ENCODE results near the gene NRCAM. TPM values are rescaled to one million over a fixed set of nuclear protein-coding genes. Genes with fewer than 3 reads are reported as not detected.
"Not testable (repeated sequence)": the region's sequence is repeated elsewhere in the genome, so short reads cannot be mapped to it uniquely, and the experiment has no call there.

The NRCAM gene
- total and polyA plus RNA-seq, 2 of the 8 experiments (the other 6 are each of a cell fraction or from before 2014, with no cell fraction given) = 2.7 to 3.8 TPM

- FAIRE-seq; H3K56ac ChIP-seq (replicated peaks; ENCODE audit: insufficient read length, low read depth, low read length); DNase-seq (ENCODE audit: low read depth in 1 of 2, low spot score in 2 of 2); H3K23me2 ChIP-seq (ENCODE audit: low read depth, low read length); H2BK20ac ChIP-seq (ENCODE audit: low read length); H3K9me3 ChIP-seq (ENCODE audit: insufficient read depth in 2 of 2, low read depth in 1 of 2, low read length in 1 of 2); H2AK5ac ChIP-seq (ENCODE audit: low read depth, low read length); H2BK5ac ChIP-seq (ENCODE audit: low read depth, low read length); H3K9ac ChIP-seq (replicated peaks in 1 of 4; ENCODE audit: extremely low read depth in 1 of 4, low read depth in 3 of 4, low read length in 3 of 4); H3K27ac ChIP-seq (ENCODE audit: low read depth, low read length); H4K5ac ChIP-seq (ENCODE audit: insufficient read length, low read depth, low read length); H2BK15ac ChIP-seq (ENCODE audit: low read length); H3K4me2 ChIP-seq (ENCODE audit: insufficient read depth in 1 of 2, low read depth in 2 of 2, low read length in 2 of 2); H3K18ac ChIP-seq (ENCODE audit: extremely low read depth, low read length); H3K4me1 ChIP-seq (replicated peaks in 1 of 4; ENCODE audit: control insufficient read depth in 3 of 4, insufficient read depth in 4 of 4, low read length in 3 of 4); H3K4ac ChIP-seq (replicated peaks; ENCODE audit: insufficient read length, low read depth, low read length); H3K27me3 ChIP-seq (replicated peaks in 1 of 4; ENCODE audit: control insufficient read depth in 3 of 4, extremely low read depth in 1 of 4, insufficient read depth in 3 of 4, low read length in 3 of 4); POLR2A ChIA-PET (ENCODE audit: partially characterized antibody); H3K23ac ChIP-seq (ENCODE audit: insufficient read length); H4K91ac ChIP-seq (replicated peaks; ENCODE audit: insufficient read length, low read length); H3K4me3 ChIP-seq (ENCODE audit: extremely low read depth in 1 of 4, insufficient read depth in 2 of 4, low read depth in 3 of 4, low read length in 4 of 4); H3K79me2 ChIP-seq (ENCODE audit: control insufficient read depth in 1 of 2, insufficient read depth in 2 of 2, low read length in 2 of 2); H2BK12ac ChIP-seq (ENCODE audit: low read depth, low read length); H3K79me1 ChIP-seq (ENCODE audit: low read depth, low read length); H4K20me1 ChIP-seq (replicated peaks in 1 of 2; ENCODE audit: control insufficient read depth in 1 of 2, insufficient read depth in 2 of 2, low read length in 2 of 2); H4K8ac ChIP-seq (ENCODE audit: extremely low read depth, insufficient read depth, low read length); H3K36me3 ChIP-seq (ENCODE audit: control insufficient read depth in 2 of 4, insufficient read depth in 4 of 4, low read length in 3 of 4); H2AFZ ChIP-seq (ENCODE audit: low read length); H2BK120ac ChIP-seq (replicated peaks; ENCODE audit: low read depth, low read length); H3K14ac ChIP-seq (ENCODE audit: insufficient read length): not testable (repeated sequence)
- WGBS, 2 experiments (ENCODE audit: extremely low coverage in 1 of 2, insufficient coverage in 1 of 2, insufficient read length in 1 of 2, insufficient replicate concordance in 2 of 2, low coverage in 1 of 2, low lambda C conversion rate in 2 of 2, missing lambda C conversion rate in 1 of 2) = 90% methylated on average over 10 of the region's 10 CpGs; no CpG with 5 or more reads in 1 of the 2 experiments
- CTCF ChIA-PET (ENCODE audit: partially characterized antibody) = interaction anchor here (1.9 kb wide), 1 partner anchor 60 kb away, joined by 5 read pairs; no protein-coding TSS in a partner anchor
Observed at GRCh38 chr7:108393097-108393496, 63.1 kb downstream of the NRCAM start.

- H2BK12ac ChIP-seq (ENCODE audit: low read depth, low read length); FAIRE-seq; H3K36me3 ChIP-seq (ENCODE audit: control insufficient read depth in 2 of 4, insufficient read depth in 4 of 4, low read length in 3 of 4); H2AK5ac ChIP-seq (ENCODE audit: low read depth, low read length); H2BK20ac ChIP-seq (ENCODE audit: low read length); H3K27me3 ChIP-seq (replicated peaks in 1 of 4; ENCODE audit: control insufficient read depth in 3 of 4, extremely low read depth in 1 of 4, insufficient read depth in 3 of 4, low read length in 3 of 4); H3K4me3 ChIP-seq (ENCODE audit: extremely low read depth in 1 of 4, insufficient read depth in 2 of 4, low read depth in 3 of 4, low read length in 4 of 4); H2BK5ac ChIP-seq (ENCODE audit: low read depth, low read length); H3K27ac ChIP-seq (ENCODE audit: low read depth, low read length); H3K4me1 ChIP-seq (replicated peaks in 1 of 4; ENCODE audit: control insufficient read depth in 3 of 4, insufficient read depth in 4 of 4, low read length in 3 of 4); H3K9ac ChIP-seq (replicated peaks in 1 of 4; ENCODE audit: extremely low read depth in 1 of 4, low read depth in 3 of 4, low read length in 3 of 4); H2BK120ac ChIP-seq (replicated peaks; ENCODE audit: low read depth, low read length); H4K91ac ChIP-seq (replicated peaks; ENCODE audit: insufficient read length, low read length); H3K23me2 ChIP-seq (ENCODE audit: low read depth, low read length); H4K20me1 ChIP-seq (replicated peaks in 1 of 2; ENCODE audit: control insufficient read depth in 1 of 2, insufficient read depth in 2 of 2, low read length in 2 of 2); H3K4me2 ChIP-seq (ENCODE audit: insufficient read depth in 1 of 2, low read depth in 2 of 2, low read length in 2 of 2); H3K23ac ChIP-seq (ENCODE audit: insufficient read length); H4K8ac ChIP-seq (ENCODE audit: extremely low read depth, insufficient read depth, low read length); H3K18ac ChIP-seq (ENCODE audit: extremely low read depth, low read length); H3K56ac ChIP-seq (replicated peaks; ENCODE audit: insufficient read length, low read depth, low read length); H3K14ac ChIP-seq (ENCODE audit: insufficient read length); H4K5ac ChIP-seq (ENCODE audit: insufficient read length, low read depth, low read length); DNase-seq (ENCODE audit: low read depth in 1 of 2, low spot score in 2 of 2); H2BK15ac ChIP-seq (ENCODE audit: low read length); H3K4ac ChIP-seq (replicated peaks; ENCODE audit: insufficient read length, low read depth, low read length); H3K9me3 ChIP-seq (ENCODE audit: insufficient read depth in 2 of 2, low read depth in 1 of 2, low read length in 1 of 2); H2AFZ ChIP-seq (ENCODE audit: low read length); H3K79me1 ChIP-seq (ENCODE audit: low read depth, low read length); POLR2A ChIA-PET (ENCODE audit: partially characterized antibody); CTCF ChIA-PET (ENCODE audit: partially characterized antibody); H3K79me2 ChIP-seq (ENCODE audit: control insufficient read depth in 1 of 2, insufficient read depth in 2 of 2, low read length in 2 of 2): not testable (repeated sequence)
- WGBS, 2 experiments (ENCODE audit: extremely low coverage in 1 of 2, insufficient coverage in 1 of 2, insufficient read length in 1 of 2, insufficient replicate concordance in 2 of 2, low coverage in 1 of 2, low lambda C conversion rate in 2 of 2, missing lambda C conversion rate in 1 of 2) = 91% methylated on average over 2 of the region's 2 CpGs; no CpG with 5 or more reads in 1 of the 2 experiments
Observed at GRCh38 chr7:108387686-108388085, 68.5 kb downstream of the NRCAM start.

Data from H1 (cell line).